ENCODE results near the gene ZCCHC13.
"Not testable (repeated sequence)": the region's sequence is repeated elsewhere in the genome, so short reads cannot be mapped to it uniquely, and the experiment has no call there.

Gene ZCCHC13

DNA sequence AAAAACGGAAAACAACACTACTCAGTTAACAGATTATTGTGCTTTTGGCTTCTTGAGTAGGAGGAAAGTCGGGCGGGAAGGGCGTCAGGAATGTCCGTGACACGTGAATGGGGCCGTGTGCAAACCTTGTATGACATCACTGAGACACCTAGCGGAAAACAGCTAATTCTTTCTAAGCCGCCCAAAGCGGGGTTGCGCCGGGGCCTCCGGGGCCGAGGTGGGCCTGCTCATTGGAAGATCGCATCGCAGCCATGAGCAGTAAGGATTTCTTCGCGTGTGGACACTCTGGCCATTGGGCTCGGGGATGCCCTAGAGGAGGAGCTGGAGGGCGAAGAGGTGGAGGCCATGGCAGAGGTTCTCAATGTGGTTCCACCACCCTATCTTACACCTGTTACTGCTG is at the start of gene ZCCHC13:
TSS of gene ZCCHC13 (plus strand) at position 165 of the 400 bp plus-strand sequence. CDS start at position 252, 87 bp downstream.
- DNase-seq (ENCODE audit: low read depth in 2 of 2), result no peak

DNA sequence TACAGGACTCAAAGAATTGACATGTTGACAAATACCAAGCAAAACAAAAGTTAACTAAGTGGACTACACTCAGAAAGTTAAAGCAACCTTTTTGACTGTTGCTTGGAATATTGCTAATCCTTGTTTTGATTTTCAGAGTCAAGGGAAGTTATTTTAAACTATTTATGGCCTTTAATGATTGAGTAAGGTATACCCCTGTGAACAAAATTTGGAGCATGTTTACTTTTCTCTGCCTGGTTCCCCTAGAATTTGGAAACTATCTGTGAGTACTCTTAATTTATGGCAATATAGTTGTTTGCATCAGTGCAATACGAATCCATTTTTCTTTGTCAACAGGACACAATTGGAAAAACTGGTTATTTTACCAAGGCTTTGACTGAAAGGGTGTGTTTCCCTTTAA is 45.9 kb upstream of the ZCCHC13 start:
- not testable (repeated sequence) for DNase-seq (ENCODE audit: low read depth in 2 of 2)

DNA sequence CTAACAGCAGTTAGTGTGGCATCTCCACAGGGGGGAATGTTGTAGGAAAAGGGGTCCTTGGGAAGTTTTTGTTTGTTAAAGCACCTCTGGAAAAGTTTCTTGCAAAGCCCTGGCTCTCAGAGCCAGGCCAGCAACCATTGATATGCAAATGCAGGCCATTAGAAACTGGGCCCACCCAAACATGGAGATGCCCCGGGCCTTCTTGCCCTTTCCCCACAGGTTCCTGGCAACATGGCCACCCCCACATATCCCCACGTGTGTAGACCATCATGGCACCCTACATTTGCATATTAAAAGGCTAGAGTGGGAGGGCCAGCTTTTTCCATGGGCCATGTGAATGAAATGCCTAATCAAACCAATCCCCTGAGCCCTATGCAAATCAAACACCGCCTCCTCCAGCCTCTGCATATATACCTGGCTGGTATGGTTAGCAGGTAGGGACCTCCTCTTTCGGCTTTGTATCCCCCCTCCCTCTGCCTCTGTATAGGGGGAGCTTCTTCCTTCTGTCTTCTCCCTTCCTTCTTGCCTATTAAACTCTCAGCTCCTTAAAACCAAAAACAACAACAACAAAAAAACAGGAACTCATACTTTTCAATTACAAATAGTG is 44.0 kb upstream of the ZCCHC13 start:
- no peak for DNase-seq (ENCODE audit: low read depth in 2 of 2)

DNA sequence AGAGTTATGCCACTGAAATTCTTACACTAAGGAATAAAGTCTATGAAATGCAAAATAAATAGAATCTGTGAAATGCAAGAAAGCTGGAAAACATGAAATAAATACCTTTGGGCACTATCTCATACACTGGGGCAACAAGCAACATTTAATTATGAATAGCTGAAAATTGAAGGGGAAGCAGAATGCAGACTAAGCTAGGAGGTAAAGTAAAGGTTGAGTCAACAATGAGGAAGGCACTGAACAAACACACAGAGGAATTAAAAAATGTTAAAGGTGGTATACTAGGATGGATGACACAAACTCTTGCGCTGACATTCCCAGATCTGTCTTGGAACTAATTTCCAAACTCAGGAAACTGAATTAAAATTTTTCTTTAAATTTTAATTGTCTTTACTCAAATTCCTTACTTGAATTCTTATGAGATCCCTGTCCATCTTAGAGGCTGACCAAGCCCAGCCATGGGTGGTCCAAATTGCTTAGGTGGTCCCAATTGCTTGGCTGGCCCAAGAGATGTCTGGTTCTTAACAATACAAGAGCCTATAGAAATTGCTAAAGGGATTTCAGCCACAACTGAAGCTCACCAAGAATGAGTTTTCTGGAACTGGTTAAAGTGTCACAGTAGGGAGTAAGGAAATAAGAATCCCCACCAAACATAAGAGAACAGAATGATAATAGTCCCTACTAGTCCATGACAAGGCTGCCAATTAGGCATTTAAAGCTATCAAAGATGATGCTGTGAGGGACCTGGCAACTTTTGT is 41.3 kb upstream of the ZCCHC13 start:
- no peak for DNase-seq (ENCODE audit: low read depth in 2 of 2)

DNA sequence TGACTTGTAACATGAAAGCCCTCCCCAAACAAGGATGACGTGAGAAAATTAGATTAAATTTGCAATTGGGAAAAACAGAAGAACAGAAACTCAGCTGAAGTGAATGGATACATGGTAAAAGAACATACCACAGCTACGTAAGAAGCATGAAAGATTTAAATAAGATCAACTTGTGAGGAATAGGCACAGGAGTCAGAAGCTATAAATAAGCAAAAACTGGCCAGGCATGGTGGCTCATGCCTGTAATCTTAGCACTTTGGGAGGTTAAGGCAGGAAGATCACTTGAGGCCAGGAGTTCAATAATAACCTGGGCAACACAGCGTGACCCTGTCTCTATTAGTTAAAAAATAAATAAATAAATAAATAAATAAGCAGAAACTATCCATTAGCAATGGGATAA is 33.6 kb upstream of the ZCCHC13 start:
- no peak for DNase-seq (ENCODE audit: low read depth in 2 of 2)

DNA sequence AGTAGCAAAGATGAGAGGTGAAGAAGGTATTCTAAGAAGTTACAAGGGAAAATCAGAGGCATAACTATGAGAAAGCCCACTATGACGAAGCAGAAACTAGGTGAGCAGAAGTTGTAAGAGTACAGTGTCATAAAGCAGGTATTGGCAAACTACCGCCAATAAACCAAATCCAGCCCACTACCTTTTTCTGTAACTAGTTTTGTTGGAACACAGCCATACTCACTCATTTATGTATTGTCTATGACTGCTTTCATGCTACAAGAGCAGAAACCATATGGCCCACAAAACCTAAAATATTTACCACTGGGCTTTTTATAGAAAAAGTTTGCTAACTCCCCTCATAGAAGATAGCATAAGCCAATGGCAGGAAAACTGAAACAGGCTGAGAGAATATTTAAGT is 31.8 kb upstream of the ZCCHC13 start:
- no peak for DNase-seq (ENCODE audit: low read depth in 2 of 2)

DNA sequence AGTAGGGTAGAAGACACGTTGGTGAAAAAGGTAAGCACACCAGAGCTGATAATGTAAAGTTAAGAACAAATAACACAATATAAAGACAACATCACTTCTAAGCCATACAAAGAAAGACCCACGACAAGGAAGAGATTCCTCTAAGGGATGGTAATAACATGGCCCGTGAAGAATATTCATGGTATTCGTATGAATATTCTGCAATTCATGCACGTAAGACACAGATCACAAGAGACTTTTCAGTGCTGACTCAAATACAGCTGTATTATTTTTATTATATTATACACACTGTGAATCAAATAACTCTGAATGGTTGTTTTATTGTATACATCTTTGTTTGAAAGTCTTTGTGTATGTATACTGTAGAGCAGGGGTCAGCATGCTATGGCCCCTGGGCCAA is 29.5 kb upstream of the ZCCHC13 start:
- DNase-seq (ENCODE audit: low read depth in 2 of 2), result no peak

DNA sequence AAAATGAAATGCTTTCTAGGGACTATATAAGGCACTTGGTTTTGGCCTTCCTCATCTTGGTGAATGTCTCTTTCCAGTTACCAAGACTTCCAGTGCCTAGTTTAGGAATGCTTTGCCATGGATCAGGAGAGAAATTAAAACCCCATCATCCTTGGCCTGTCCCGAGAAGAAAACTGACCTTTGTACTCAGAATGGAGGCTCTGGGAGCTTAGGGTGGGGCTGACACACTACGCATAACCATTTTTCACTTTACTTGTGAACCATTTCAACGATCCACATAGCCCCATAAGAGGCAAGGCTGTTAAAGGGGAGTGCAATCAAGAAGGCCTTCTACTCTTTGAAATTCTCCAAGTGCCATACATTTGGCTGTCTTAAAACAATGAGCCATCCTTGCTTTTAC is 26.7 kb upstream of the ZCCHC13 start:
- no peak for DNase-seq (ENCODE audit: low read depth in 2 of 2)

DNA sequence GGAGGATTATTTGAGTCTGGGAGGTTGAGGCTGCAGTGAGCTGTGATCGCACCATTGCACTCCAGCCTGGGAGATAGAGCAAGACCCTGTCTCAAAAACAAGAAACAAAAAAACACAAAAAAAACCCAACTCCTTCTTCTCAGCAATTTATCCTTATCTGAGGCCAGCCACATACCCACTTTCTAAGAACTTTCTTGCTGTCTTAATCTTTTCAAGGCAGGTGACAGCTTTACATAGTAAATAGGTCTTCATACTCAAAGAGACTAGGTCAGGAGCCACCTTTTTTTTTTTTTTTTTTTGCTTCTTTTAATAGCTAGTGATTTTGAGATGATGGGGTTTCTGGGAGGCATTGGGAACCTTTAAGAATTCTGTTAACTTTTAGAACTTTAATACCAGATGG is 26.1 kb upstream of the ZCCHC13 start:
- DNase-seq (ENCODE audit: low read depth in 2 of 2), result no peak

DNA sequence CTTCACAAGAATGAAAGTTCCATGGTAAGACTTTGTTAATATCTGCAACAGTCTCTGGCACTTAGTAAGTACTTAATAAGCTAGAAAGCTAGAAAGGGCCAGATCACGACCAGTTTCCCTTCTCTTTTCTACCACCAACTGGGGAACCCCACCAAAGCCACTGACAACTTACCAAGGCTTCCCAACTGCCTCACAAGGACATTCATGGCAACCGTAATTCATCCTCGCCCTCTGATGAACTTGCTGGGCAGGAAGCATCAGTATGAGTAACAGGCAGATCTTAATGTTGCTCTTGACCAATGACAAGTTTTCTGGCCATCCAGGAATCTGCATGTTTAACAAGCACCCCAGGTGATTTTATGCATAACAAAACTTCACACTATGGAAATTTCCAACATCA is 23.2 kb upstream of the ZCCHC13 start:
- DNase-seq (ENCODE audit: low read depth in 2 of 2), result no peak

DNA sequence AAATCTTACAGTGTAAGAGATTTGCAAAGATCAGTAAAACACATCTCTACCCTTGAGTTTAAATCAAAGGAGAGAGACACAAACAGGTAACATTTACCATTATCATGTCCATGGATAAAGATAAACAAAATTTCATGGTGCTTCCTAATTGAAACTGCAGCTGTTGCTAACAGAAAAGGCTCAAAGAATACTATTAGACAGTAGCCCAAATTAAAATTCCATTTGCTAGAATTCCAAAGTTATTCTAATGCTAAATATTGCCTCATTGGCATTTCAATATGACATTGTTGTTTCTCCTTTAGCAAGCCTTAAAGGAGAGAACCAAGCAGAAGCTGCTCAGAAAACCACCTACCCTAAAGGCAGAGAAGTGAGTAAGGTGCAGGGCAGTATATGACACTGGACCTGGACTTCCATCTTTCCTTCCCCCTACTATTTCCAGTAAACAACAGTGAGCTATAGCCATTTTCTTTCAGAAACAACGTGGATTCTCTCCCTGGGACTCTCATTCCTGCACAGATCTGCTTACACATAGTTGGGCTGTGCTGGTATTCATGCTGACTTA is 19.5 kb upstream of the ZCCHC13 start:
- DNase-seq (ENCODE audit: low read depth in 2 of 2), result no peak

DNA sequence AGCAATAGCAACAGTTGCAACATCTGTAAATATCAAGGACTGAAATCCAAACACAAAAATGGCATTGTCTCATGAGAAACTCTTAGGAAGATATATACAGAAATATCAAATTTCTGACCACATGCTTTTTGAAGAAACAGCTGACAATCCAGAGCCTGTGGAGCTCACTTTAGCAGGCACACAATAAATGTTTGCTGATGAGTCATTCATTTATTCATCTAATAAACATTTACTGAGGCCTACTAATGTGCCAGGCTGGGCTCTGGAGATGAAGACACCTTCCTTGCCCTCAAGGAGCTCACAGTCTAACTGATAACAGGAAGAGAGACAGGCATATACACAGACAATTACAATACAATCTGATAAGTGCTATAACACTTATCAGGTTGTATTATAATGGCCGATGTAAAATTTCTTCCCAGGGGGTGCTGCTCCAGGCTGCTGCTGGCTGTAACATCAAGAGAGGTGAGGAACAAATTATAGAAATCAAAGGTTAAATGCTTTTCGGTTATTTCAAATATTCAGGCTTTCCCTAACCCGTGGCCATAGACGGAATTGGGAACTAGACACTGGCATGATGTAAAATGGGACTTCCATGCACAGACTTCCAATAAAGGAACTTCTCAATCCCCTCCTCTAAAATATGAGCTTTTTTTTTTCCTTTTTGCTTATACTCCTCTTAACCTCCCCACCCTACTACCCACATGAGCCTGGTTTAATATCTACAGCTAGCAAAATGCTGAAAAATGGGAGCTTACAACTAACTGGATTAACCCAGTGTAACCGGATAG is 16.8 kb upstream of the ZCCHC13 start:
- no peak for DNase-seq (ENCODE audit: low read depth in 2 of 2)

DNA sequence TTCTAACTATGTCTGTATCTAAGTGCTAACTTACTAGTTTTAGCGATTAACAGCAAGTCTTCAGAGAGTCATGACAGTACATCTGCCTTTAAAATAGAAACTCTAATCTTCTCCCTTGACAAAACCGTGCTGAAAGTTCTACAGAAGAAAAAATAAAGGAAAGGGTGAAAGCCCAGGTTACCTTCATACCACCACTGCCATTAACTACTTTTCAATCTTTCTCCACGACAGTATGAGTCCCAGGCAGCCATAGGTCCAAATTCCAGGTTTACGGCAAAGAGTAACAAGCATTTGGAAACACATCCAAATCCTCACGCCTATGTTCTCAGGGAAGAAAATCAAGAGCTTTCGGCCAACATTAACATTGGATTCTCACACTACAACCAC is 12.4 kb upstream of the ZCCHC13 start:
- DNase-seq (ENCODE audit: low read depth in 2 of 2), result no peak

DNA sequence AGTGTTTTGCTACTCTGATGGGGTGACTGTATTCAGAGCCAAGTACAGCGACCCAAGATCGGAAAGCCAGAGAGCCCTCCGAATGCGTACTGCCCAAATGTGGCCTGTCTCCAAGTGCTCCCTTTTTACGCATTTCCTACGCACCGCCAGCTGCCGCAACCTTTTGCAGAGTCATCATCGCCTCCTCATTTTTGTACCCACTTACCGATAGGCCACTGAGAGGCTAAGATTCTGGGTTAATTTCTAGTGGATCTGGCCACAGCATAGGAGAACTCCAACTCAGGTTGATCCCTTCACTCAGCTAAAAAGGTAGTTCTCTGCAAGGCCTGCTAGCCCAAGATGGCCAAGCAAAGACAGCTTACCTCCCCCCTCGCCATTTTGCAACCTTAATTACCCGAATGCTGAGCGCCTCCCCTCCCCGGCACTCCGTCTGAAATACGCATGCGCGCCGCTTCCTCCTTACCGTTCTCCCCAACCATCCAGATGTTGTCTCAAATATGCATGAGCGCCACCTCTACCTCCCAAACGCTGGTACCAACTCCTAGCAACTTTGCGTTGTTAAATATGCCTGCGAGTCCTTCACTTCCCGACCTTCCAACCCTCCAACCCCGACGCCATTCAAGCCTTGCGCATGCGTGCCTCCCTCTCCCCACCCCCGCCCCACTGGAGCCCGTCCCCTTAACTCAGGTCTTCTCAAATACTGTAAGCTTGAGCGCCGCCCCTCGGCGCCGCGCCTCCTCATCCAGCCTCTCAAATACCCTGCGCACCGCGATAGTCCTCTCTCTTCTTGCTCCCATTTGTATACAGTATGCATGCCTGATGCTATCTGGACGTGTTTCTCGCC is 11.8 kb upstream of the ZCCHC13 start:
- DNase-seq (ENCODE audit: low read depth in 2 of 2), result peak; percentile 62 to 63

DNA sequence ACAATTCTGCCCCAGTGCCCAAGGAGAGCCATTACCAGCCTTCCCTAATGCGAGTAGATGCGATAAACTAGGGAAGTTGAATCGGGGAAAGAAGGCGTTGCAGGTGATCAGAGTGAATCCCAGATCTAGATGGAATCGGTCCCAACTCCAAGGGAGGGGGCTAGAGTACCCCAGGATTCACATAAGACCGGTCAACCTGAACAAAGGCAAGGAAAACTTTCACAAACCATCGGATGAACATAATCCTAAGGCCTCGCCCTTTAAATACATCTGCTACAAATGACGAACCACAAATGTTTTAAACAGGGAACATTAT is 11.2 kb upstream of the ZCCHC13 start:
- DNase-seq (ENCODE audit: low read depth in 2 of 2), result no peak

DNA sequence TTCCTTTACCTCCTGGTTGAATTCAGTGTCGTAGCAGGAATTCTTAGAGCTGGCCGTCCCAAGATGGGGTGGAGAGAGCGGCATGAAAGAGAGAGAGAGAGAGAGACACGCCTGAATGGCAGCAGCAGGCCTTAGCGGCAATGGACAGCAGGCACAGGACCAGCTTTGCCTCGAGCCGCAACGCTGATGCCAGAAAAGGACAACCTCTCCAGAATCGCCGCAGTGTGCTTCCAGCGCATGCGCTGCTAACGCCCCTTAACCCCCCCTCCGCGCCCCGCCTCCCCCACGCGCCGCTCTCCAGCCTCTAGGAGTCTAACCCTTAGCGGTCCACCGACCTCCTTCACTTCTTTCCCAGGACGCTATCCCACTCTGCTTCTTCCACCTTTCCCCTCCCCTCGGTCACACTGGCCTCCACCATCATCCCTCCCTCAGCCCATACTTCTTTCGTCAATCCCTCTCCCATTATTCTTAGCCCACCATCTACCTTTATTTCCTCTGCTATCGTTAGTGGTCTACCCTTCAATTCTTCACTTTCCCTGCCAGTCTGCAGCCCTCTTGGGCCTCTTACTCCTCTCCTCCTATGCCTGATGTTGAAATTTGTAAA is 10.5 kb upstream of the ZCCHC13 start:
- DNase-seq (ENCODE audit: low read depth in 2 of 2), result peak; percentile 47 to 49

DNA sequence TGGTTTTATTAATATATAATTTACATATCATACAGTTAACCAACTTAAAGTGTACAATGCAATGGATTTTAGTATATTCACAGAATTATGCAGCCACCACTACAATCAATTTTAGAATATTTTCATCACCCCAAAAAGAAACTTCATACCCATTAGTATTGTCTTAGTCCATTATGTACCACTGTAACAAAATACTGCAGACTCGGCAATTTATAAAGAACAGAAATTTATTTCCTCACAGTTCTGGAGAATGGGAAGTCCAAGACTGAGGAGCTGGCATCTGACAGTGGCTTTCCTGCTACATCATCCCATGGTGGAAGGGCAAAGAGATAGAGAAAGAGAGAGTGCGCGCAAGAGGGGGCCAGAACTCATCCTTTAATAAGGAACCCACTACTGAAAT is 8.9 kb upstream of the ZCCHC13 start:
- no peak for DNase-seq (ENCODE audit: low read depth in 2 of 2)

DNA sequence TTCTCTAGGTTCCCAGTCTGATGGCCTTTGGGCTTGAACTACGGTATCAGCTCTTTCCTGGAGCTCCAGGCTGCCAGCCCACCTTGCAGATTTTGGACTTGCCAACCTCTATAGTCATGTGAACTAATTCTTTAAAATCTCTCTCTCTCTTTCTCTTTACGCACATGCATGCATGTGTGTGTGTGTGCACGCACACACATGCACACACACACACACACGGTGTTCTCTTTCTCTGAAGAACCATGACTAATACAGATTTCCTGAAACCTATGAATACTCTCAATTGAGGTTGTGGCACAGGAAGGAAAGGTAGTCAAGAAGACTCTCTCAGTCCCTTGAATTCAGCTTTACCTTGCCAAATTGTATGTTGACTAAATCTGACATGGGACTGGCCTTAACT is 6.2 kb upstream of the ZCCHC13 start:
- no peak for DNase-seq (ENCODE audit: low read depth in 2 of 2)

DNA sequence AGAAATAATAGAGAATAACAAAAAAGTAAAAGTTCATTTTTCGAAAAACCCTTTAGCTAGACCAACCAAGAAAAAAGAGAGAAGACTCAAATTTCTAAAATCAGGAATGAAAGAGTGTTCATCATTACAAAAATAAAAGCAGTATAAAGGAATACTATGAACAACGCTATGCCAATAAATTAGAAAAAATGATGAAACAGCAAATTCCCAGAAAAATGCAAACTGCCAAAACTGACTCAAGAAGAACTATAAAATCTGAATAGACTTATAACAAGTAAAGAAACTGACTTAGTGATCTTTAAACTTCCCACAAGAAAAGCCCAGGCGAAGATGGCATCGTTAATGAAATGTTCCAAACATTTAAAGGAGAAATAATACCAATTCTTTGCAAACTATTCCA is 3.1 kb upstream of the ZCCHC13 start:
- no peak for DNase-seq (ENCODE audit: low read depth in 2 of 2)

DNA sequence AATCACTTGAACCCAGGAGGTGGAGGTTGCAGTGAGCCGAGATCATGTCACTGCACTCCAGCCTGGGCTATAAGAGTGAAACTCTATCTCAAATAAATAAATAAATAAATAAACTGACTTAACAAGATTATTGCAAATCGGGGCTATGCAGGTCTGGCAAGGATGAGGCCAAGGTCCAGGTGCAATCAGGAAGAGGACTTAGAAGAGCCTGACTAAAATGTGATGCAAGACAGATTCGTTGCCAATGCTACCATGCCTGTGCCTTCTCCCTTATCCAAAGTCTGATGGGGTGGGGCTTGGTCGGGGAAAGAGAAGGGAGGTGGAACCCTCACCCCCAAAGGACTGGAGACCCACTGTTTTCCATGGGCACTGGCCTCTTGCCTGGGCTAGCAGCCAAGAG is 14.7 kb downstream of the ZCCHC13 start:
- DNase-seq (ENCODE audit: low read depth in 2 of 2), result no peak

DNA sequence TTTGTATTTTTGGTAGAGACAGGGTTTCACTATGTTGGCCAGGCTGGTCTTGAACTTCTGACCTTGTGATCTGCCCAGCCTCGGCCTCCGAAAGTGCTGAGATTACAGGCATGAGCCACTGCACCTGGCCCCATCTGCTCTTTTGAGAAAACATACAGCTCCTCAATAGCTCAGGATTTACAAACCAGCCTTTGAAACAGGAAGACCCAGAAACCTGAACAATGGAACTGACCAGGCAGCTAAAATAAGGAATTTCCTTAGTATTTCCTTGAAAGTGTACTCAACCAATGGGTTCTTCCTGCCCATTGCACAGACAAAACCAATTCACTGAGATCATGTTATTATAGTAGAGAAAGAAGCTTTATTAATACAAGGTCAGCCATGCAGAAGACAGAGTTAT is 15.3 kb downstream of the ZCCHC13 start:
- DNase-seq (ENCODE audit: low read depth in 2 of 2), result not testable (repeated sequence)

All from activated CD4-positive, alpha-beta T cell treated with anti-CD3 and anti-CD28 coated beads for 24 hours (primary cell).